Activated naive CD4-positive, alpha-beta T cell treated with anti-CD3 and anti-CD28 coated beads, Interleukin-2, amount 10 ng/mL, durations not matched to agents 7 days and 5 days (primary cell): Measurements from ENCODE around the gene PRKN.

Experiments used
- CTCF ChIA-PET: fragments of 350-600 bp; sonication (Branson Sonifier 250); formaldehyde crosslinking; loops from one replicate; lab custom pipeline; 2021; ENCODE audit warnings: antibody characterized with exemption; lab: Charles Lee
- DNase-seq: peaks from one replicate; pipeline ENCODE4 v3.0.0-alpha.2; 2020
- H3K27ac Mint-ChIP-seq: one replicate; pipeline ENCODE4 v1.8.0; 2021; ENCODE audit warnings: mild to moderate bottlenecking, moderate library complexity, mixed read lengths
- H3K27me3 Mint-ChIP-seq: one replicate; pipeline ENCODE4 v1.8.0; 2021; ENCODE audit warnings: mild to moderate bottlenecking, mixed read lengths
- H3K36me3 Mint-ChIP-seq: one replicate; pipeline ENCODE4 v1.8.0; 2021; ENCODE audit warnings: mixed read lengths
- H3K4me1 Mint-ChIP-seq: one replicate; pipeline ENCODE4 v1.8.0; 2021; ENCODE audit warnings: mixed read lengths
- H3K4me3 Mint-ChIP-seq: one replicate; pipeline ENCODE4 v1.8.0; 2021; ENCODE audit warnings: mild to moderate bottlenecking, moderate library complexity, mixed read lengths
- H3K9me3 Mint-ChIP-seq: one replicate; pipeline ENCODE4 v1.8.0; 2021; ENCODE audit warnings: mixed read lengths

The PRKN gene

DNA sequence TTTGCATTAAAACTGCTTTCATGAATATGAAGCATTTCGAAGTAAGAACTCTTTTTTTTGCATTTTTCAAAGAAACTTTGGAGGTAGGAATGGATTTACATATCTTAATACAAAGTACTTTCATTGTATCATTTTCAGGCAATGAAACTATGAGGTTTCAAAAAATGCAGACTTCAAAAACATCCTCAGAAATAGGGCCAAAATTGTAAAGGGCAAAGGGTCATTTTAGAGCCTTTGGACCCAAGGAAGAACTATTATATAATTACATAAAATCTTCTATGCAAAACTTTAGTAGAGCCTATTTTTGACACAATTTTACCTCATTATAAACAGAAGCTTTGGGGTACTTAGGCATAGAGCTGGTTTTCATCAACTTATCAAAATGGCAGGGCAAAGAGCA, 4.9 kb downstream of the PRKN start:
- Mint-ChIP-seq H3K27me3 (peaks cover 1% of the 10 kb centered on the region), H3K36me3 (no peaks in the 10 kb centered on the region), H3K4me1 (peaks cover 6% of the 10 kb centered on the region), H3K27ac (no peak overlapping the region), H3K9me3 (peaks cover 5% of the 10 kb centered on the region), H3K4me3 (no peak overlapping the region)
- CTCF ChIA-PET = no interaction called here
- DNase-seq = no peak

DNA sequence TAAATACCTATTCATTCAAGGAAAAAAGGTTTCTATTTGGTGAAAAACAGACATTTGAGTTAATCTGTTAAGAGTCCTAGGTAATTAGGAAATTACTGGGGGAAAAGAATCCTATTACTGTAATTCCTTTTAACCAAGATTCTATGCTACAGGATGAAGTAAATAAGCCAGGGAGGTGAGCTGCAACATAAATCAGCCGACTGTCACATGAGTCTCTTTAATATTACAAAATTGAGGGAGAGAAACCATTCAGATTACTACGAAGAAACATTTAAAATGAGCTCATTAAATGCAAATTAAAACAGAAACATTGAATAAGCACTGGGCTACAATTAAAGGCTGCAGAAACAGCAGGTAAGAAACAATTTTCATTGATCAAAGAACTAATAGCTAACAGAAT, 5.3 kb downstream of the PRKN start:
- DNase-seq = no peak
- Mint-ChIP-seq H3K27me3 (no peaks in the 10 kb centered on the region), H3K4me1 (peaks cover 6% of the 10 kb centered on the region), H3K36me3 (no peaks in the 10 kb centered on the region), H3K9me3 (peaks cover 5% of the 10 kb centered on the region), H3K4me3 (no peak overlapping the region), H3K27ac (no peak overlapping the region)
- CTCF ChIA-PET = no interaction called here

DNA sequence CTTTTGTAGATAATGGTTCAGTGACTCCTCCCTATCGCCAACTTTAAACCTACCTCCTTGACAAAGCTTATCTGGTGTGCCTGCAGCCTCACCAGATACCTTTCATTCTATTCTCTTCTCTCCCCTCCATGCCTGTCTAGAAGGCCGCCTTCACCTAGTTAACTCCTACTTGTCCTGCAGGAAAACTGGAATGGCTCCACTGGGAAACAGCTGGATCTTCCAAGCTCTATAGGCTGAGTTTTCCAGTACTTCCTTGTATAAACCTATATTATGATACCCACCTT, 6.2 kb downstream of the PRKN start:
- no peaks in the 10 kb centered on the region for H3K36me3 Mint-ChIP-seq
- no peak for DNase-seq
- H3K27me3 Mint-ChIP-seq = no peaks in the 10 kb centered on the region
- H3K9me3 Mint-ChIP-seq = peaks cover 7% of the 10 kb centered on the region
- no peaks in the 10 kb centered on the region for H3K4me1 Mint-ChIP-seq
- CTCF ChIA-PET = no interaction called here
- no peak overlapping the region for H3K27ac Mint-ChIP-seq
- H3K4me3 Mint-ChIP-seq = no peak overlapping the region

DNA sequence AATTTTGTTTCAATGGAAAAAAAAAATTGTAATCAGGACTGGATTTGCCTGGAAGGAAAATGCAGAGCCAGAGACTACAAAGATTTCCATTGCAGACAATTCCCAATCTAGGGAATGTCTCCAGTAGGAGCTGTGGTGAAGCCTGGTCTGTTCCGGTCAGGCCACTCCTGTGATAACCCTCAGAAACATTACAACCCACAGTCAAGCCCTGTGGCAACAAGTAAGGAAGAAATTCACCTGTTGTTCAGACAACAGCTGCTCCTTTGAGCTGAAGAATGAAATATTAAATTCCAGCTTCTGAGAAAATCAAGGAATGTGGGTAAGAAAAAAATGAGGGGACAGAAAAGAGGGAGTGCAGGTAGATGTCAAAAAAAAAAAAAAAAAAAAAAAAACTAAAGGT, 8.0 kb downstream of the PRKN start:
- DNase-seq = no peak
- H3K27me3 Mint-ChIP-seq = no peaks in the 10 kb centered on the region
- peaks cover 7% of the 10 kb centered on the region for H3K9me3 Mint-ChIP-seq
- no peak overlapping the region for H3K4me3 Mint-ChIP-seq
- no peak overlapping the region for H3K27ac Mint-ChIP-seq
- CTCF ChIA-PET = no interaction called here
- H3K36me3 Mint-ChIP-seq = no peaks in the 10 kb centered on the region
- no peaks in the 10 kb centered on the region for H3K4me1 Mint-ChIP-seq

DNA sequence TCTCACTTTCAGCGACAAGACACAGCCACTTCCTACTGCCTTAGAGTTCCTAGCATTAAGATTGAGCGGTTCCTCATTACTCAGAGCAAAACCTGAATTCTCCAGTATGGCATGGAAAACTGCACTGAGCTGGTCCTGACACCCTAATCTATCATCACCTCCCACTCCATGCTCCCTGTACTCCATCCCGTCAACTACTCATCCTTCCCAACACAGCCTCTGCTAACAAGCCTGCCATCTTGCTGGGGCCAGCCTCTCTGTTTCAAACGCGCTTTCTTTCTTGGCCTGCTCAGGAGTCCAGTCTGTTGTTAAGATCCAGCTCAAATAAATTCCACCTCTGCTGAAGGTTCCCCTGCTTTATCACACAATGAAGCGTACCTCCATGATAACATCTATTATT, 12.0 kb downstream of the PRKN start:
- no peak overlapping the region for H3K27ac Mint-ChIP-seq
- H3K27me3 Mint-ChIP-seq = no peaks in the 10 kb centered on the region
- H3K4me1 Mint-ChIP-seq = no peaks in the 10 kb centered on the region
- peaks cover 7% of the 10 kb centered on the region for H3K9me3 Mint-ChIP-seq
- no peak for DNase-seq
- H3K36me3 Mint-ChIP-seq = no peaks in the 10 kb centered on the region
- CTCF ChIA-PET = no interaction called here
- H3K4me3 Mint-ChIP-seq = no peak overlapping the region

DNA sequence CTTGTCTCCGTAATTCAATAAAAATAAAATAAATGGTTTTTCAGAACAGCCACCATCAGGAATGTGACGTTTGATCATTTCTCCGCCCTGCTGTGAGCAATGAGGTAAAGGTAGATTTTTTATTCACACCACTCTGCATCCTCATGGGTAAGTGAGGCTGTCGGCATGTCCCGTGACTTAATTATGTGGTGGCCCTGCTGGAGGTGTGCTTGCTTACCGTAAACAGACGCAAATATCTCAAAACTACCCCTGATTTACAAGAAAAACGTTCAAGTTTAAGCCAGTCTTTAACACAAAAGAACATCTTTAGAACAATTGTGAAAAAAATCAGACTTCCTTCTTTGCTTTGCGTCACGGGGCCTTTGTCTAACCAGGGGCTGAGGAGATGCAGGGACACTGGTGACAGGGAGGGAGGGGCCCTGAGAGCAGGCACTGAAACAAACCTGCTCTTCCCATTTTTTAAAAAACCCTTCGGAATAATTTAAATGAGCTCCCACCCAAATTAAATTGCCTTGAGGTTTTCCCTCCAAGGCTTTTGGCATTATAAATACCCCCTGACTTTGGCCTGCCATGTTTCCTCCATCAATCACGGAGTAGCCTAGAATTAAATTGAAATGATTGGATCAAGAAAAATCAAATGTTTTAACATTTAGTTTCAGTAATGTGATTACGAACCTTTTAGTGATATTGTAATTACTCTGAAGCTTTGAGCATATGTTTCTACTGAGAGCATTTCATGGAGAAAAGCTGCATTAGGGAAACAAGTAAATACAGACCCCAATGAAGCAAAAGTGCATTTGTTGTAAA, 13.4 kb downstream of the PRKN start:
- no peaks in the 10 kb centered on the region for H3K4me1 Mint-ChIP-seq
- no peak overlapping the region for H3K4me3 Mint-ChIP-seq
- CTCF ChIA-PET = no interaction called here

DNA sequence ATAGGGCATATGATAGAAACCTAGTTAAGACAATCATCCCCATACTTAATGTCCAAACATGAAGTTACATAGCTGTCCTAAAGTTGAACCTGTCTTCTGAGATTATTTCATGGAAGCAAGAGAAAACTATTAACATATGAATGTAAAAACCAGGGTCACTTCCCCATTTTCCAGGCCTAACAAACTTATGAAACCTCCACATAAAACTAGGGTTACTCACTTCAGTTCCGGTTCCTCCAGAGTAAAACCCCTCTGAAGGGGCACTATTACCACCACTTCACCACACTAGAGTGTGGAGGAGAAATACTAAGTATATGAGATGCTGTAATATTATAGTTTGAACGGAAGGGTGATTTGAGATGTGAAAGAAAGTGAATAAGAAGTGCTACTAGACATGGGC, 14.9 kb downstream of the PRKN start:
- peaks cover 1% of the 10 kb centered on the region for H3K9me3 Mint-ChIP-seq
- no peaks in the 10 kb centered on the region for H3K36me3 Mint-ChIP-seq
- no peaks in the 10 kb centered on the region for H3K4me1 Mint-ChIP-seq
- DNase-seq = no peak
- no peaks in the 10 kb centered on the region for H3K27me3 Mint-ChIP-seq
- no peak overlapping the region for H3K4me3 Mint-ChIP-seq
- CTCF ChIA-PET = no interaction called here
- no peak overlapping the region for H3K27ac Mint-ChIP-seq

More for the DNA sequence above, 13.4 kb downstream of the PRKN start:
- Mint-ChIP-seq H3K9me3 (peaks cover 7% of the 10 kb centered on the region), H3K27ac (no peak overlapping the region), H3K27me3 (no peaks in the 10 kb centered on the region), H3K36me3 (no peaks in the 10 kb centered on the region)
- DNase-seq = no peak

DNA sequence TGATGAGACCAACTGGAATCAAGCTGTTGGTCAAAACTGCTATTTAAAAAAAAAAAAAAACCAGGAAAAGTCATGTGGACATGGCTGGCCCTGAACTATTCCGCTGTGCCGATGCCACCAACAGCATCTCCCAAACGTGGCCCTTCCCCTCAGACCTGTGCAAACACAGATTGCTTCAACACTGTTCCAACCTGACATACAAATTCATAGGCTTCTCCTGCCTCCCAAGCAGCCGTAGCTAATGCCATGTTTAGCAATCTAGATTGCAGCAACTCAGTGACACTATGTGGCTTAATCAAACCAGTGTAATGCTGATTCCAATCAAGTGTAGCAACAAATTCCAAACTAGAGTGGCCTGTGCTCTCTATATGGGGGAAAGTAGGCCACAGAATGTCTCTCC, 16.2 kb downstream of the PRKN start:
- no peaks in the 10 kb centered on the region for H3K36me3 Mint-ChIP-seq
- CTCF ChIA-PET = no interaction called here
- no peak overlapping the region for H3K27ac Mint-ChIP-seq
- no peaks in the 10 kb centered on the region for H3K4me1 Mint-ChIP-seq
- H3K9me3 Mint-ChIP-seq = no peaks in the 10 kb centered on the region
- no peaks in the 10 kb centered on the region for H3K27me3 Mint-ChIP-seq
- no peak for DNase-seq
- no peak overlapping the region for H3K4me3 Mint-ChIP-seq

DNA sequence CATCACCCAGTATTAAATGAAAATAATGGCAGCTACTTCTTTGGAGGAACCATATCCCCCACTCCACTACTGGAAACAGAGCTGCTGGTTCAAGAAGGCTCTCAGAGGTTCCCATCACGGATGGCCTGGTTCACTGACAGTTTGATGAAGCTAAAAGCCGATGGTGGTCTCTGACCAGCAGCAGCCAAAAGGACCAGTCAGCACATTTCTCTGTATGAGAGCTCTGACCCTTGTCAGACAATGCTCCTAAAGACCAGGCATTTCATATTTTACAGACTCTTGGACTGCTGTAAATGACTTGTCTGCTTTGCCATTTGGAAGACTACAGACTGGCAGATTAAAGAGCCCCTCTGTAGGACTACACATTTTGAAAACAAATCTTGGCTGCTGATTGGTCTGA, 16.6 kb downstream of the PRKN start:
- Mint-ChIP-seq H3K4me3 (no peak overlapping the region), H3K9me3 (no peaks in the 10 kb centered on the region), H3K4me1 (no peaks in the 10 kb centered on the region), H3K27me3 (no peaks in the 10 kb centered on the region), H3K27ac (no peak overlapping the region), H3K36me3 (no peaks in the 10 kb centered on the region)
- CTCF ChIA-PET = no interaction called here
- no peak for DNase-seq

DNA sequence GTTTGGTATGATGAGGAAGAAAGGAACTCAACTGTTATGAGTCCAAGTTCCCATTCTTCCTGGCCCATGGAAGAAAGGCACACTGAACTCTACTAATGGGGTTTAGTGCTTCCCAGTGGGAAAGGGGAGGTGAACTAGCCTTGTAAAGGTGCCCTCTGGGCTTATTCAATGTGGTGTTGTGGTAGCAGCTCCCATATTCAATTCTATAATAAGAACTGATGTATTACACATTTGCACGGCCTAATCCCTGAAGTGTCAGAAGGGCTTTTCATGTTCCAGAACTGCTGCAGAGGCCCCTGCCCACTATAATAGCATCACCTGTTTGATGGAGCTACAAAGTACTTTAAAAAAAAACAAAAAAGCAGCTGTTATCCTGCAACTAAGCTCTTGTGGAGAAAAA, 17.1 kb downstream of the PRKN start:
- CTCF ChIA-PET = no interaction called here
- Mint-ChIP-seq H3K36me3 (no peaks in the 10 kb centered on the region), H3K27me3 (no peaks in the 10 kb centered on the region), H3K9me3 (no peaks in the 10 kb centered on the region), H3K27ac (no peak overlapping the region), H3K4me1 (no peaks in the 10 kb centered on the region), H3K4me3 (no peak overlapping the region)
- DNase-seq = no peak

DNA sequence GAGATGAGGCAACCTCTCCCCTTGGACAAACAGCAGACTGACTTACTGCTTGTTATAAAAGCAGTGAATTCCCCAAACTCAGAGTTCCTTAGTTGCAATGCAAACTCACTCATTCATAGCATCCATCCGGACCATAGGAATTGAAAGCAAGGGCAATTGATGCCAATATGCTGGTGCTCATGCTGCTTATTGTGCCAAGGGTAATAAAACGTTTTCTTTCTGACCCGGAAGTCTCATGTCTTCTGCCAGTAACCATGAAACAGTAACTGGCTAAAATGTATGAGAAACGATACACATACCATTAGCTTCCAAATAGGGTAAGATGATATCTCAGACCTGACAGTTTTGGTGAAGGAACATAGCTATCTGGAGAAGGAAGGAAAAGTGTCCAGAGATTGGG, 18.1 kb downstream of the PRKN start:
- H3K36me3 Mint-ChIP-seq = no peaks in the 10 kb centered on the region
- no peak overlapping the region for H3K27ac Mint-ChIP-seq
- no peaks in the 10 kb centered on the region for H3K9me3 Mint-ChIP-seq
- no peaks in the 10 kb centered on the region for H3K27me3 Mint-ChIP-seq
- no peaks in the 10 kb centered on the region for H3K4me1 Mint-ChIP-seq
- CTCF ChIA-PET = no interaction called here
- no peak for DNase-seq
- H3K4me3 Mint-ChIP-seq = no peak overlapping the region

DNA sequence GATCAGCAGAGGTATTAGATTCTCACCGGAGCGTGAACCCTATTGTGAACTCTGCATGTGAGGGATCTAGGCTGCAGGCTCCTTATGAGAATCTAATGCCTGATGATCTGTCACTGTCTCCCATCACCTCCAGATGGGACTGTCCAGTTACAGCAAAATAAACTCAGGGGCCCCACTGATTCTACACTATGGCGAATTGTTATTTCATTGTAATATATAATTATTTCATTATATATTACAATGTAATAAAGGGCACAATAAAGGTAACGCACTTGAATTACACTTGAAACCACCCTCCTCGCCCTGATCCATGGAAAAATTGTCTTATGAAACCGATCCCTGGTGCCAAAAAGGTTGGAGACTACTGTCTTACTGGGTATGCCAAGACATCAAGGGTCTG, 18.6 kb downstream of the PRKN start:
- no peaks in the 10 kb centered on the region for H3K9me3 Mint-ChIP-seq
- CTCF ChIA-PET = no interaction called here
- DNase-seq = no peak
- H3K4me1 Mint-ChIP-seq = no peaks in the 10 kb centered on the region
- H3K27me3 Mint-ChIP-seq = no peaks in the 10 kb centered on the region
- no peaks in the 10 kb centered on the region for H3K36me3 Mint-ChIP-seq
- no peak overlapping the region for H3K27ac Mint-ChIP-seq
- no peak overlapping the region for H3K4me3 Mint-ChIP-seq

DNA sequence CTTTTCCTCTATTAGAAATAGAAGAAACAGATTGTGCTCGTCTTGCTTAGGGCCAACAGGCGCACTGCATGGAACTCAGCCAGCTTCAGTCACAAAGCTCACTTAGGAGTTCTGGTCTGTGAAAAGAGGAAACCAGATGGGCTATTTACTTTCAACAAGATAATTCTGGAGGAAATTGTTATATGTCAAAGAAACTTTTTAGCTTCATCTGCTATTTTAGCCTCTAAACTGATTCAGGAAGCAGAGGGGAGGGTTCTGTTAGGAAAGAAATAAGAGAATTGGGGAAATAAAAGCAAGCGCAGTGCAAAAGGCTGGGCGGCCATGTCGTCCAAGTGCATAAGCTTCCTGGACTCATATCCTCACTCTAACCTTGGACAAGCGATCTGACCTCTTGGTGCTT, 21.3 kb downstream of the PRKN start:
- H3K27ac Mint-ChIP-seq = no peak overlapping the region
- CTCF ChIA-PET = no interaction called here
- H3K36me3 Mint-ChIP-seq = no peaks in the 10 kb centered on the region
- DNase-seq = no peak
- no peaks in the 10 kb centered on the region for H3K4me1 Mint-ChIP-seq
- H3K9me3 Mint-ChIP-seq = no peaks in the 10 kb centered on the region
- no peak overlapping the region for H3K4me3 Mint-ChIP-seq
- no peaks in the 10 kb centered on the region for H3K27me3 Mint-ChIP-seq

DNA sequence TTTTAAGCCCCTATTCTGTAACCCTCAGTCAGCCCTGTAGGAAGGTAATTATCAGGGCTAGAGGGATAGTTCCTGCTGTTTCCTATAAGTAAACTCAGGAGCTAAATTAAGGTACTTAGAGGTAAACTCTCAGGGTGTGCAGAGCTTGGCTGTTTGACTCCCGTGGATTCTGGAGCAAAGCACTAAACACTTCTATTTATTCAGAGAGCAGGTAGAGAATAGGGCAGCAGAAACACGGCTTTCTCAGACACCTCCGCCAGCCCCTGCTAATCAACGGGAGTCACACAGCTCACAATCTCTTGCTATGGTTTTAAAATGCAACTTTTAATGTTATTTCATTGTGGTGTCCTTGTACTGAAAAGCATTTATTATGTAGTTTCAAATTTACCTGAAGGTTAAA, 21.8 kb downstream of the PRKN start:
- CTCF ChIA-PET = no interaction called here
- Mint-ChIP-seq H3K9me3 (no peaks in the 10 kb centered on the region), H3K36me3 (no peaks in the 10 kb centered on the region), H3K4me1 (no peaks in the 10 kb centered on the region), H3K27me3 (no peaks in the 10 kb centered on the region), H3K27ac (no peak overlapping the region), H3K4me3 (no peak overlapping the region)
- DNase-seq = no peak

DNA sequence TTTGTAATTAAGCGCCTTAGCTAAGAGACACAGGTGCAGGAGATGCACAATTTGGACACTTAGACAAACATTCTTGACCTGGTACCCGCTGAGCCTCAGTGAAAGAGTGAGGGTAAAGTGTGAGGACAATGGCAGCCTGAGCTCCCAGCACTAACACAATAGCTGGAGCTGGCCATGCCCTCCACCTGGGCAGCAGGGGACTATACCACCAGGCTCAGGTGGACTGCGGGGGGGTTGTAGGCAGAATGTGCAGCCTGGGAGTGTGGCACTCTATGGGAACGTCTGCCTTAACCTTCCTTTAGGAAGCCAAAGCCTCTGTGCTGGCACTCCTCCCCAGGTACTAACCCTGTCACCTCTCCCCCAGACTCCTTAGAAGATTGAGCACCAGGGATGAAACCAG, 23.6 kb downstream of the PRKN start:
- Mint-ChIP-seq H3K4me1 (no peaks in the 10 kb centered on the region), H3K9me3 (no peaks in the 10 kb centered on the region), H3K27me3 (no peaks in the 10 kb centered on the region), H3K27ac (no peak overlapping the region), H3K4me3 (no peak overlapping the region), H3K36me3 (no peaks in the 10 kb centered on the region)
- DNase-seq = no peak
- CTCF ChIA-PET = no interaction called here

DNA sequence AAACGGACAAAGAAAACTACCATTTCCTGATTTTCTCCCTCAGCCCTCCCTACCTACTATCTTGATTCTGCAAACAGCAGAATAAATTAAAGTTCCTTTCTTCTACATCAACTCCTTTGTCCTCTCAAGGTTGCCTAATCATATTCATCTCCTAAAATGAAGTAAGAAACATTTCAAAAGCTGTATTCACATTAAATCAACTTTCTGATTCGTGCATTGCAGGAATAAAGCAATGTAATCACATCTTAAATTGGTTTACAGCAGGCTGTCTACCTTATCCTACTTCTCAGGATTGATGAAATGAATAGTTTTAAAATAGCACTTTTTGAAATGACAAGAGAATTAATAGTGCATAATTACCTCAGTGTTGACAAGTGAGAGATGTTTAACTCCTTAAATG, 25.1 kb downstream of the PRKN start:
- Mint-ChIP-seq H3K4me1 (no peaks in the 10 kb centered on the region), H3K9me3 (no peaks in the 10 kb centered on the region), H3K4me3 (no peak overlapping the region), H3K27ac (no peak overlapping the region), H3K36me3 (no peaks in the 10 kb centered on the region), H3K27me3 (no peaks in the 10 kb centered on the region)
- CTCF ChIA-PET = no interaction called here
- no peak for DNase-seq
